Gastrocnemius medialis (tissue), 4 donors: Measurements from ENCODE around the gene SEC61A2.

Experiments
- POLR2A ChIP-seq, 2 donors: fragments of 450-650 bp; IDR thresholded peaks; one replicate each; pipeline ENCODE4 v1.6.1; 2017; ENCODE audit warnings: antibody characterized with exemption in 2 of 2, mild to moderate bottlenecking in 2 of 2, moderate library complexity in 2 of 2
- TF ChIP-seq, protein P1 (sequence below), 5 experiments: fragments of 450-650 bp in 3 of 5; fragments of 200-600 bp in 2 of 5; sonication (generic) in 2 of 5; IDR thresholded peaks in 4 of 5; conservative IDR thresholded peaks in 1 of 5; 1 replicate in 4 of 5; 2 replicates in 1 of 5; pipeline ENCODE4 v1.5.1; 2016 to 2019; ENCODE audit warnings: antibody characterized with exemption in 5 of 5, mild to moderate bottlenecking in 3 of 5, moderate library complexity in 3 of 5

DNA sequence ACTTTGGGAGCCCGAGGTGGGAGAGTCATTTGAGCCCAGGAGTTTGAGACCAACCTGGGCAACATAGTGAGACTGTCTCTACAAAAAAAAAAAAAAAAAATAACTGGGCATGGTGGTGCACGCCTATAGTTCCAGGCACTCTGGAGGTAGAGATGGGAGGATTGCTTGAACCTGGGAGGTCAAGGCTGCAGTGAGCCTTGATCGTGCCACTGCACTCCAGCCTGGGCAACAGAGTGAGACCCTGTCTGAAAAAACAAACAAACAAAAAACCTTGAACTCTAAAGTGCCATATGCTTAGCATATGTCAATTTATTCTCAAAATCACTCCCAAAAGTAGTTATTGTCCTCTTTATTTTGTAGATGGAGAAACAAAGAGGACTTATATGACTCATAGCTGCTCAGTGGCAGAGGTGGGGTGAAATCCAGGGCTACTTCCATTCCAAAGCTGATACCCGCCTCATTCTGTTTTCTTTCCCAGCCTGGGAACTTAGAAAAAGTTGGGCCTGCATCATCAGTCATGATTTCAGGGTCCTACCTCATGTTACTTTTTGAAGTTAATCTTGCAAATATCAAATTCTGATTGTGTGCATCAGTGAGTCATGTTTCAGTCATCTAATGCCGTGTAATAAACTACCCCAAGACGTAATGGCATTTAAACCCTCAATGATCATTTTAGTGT lies 47.5 kb upstream of the SEC61A2 start:
- TF ChIP-seq, protein P1, sequence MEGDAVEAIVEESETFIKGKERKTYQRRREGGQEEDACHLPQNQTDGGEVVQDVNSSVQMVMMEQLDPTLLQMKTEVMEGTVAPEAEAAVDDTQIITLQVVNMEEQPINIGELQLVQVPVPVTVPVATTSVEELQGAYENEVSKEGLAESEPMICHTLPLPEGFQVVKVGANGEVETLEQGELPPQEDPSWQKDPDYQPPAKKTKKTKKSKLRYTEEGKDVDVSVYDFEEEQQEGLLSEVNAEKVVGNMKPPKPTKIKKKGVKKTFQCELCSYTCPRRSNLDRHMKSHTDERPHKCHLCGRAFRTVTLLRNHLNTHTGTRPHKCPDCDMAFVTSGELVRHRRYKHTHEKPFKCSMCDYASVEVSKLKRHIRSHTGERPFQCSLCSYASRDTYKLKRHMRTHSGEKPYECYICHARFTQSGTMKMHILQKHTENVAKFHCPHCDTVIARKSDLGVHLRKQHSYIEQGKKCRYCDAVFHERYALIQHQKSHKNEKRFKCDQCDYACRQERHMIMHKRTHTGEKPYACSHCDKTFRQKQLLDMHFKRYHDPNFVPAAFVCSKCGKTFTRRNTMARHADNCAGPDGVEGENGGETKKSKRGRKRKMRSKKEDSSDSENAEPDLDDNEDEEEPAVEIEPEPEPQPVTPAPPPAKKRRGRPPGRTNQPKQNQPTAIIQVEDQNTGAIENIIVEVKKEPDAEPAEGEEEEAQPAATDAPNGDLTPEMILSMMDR (IDR thresholded peaks at IDR 0.05 in 4 of 5, conservative IDR thresholded peaks at IDR 0.05 in 1 of 5): no peak
- TF ChIP-seq POLR2A (IDR thresholded peaks at IDR 0.05): no peak
